ENCODE data around the gene TMEM178A. TPM values are rescaled to one million over a fixed set of nuclear protein-coding genes. Genes with fewer than 3 reads are reported as not detected.
"Not testable (repeated sequence)": the region's sequence is repeated elsewhere in the genome, so short reads cannot be mapped to it uniquely, and the experiment has no call there.

TMEM178A gene
- total and polyA plus RNA-seq, 2 donors (not counting 1 experiment from before 2014, with no cell fraction given) = 0.69 to 0.99 TPM

GRCh38 chr2:39649511-39649910 is 16.2 kb upstream of the TMEM178A start:
- Histone ChIP-seq H3K36me3 (replicated peaks in 1 of 2; ENCODE audit: control extremely low read depth in 1 of 2, control insufficient read depth in 1 of 2, extremely low read depth in 1 of 2, insufficient read depth in 2 of 2, low read length in 1 of 2) (no peaks in the 10 kb centered on the region), H3K4me3 (ENCODE audit: control extremely low read depth in 1 of 5, extremely low read depth in 1 of 5, insufficient read depth in 1 of 5, low read depth in 2 of 5, low read length in 4 of 5) (no peak overlapping the region), H3K9me3 (ENCODE audit: control extremely low read depth in 1 of 3, control insufficient read depth in 2 of 3, insufficient read depth in 1 of 3, low read length in 2 of 3) (no peaks in the 10 kb centered on the region), H3K27ac (ENCODE audit: low read length in 2 of 2) (no peak overlapping the region), H4K20me1 (ENCODE audit: control insufficient read depth, insufficient read depth, low read length, poor library complexity, severe bottlenecking) (no peaks in the 10 kb centered on the region), H3K9ac (ENCODE audit: low read length) (no peak overlapping the region), H2AFZ (ENCODE audit: insufficient read depth, low read depth, low read length, poor library complexity, severe bottlenecking) (no peak overlapping the region), H3K4me2 (replicated peaks; ENCODE audit: low read depth, low read length, poor library complexity, severe bottlenecking) (no peak overlapping the region), H3K4me1 (ENCODE audit: control insufficient read depth in 2 of 2, insufficient read depth in 2 of 2, low read length in 2 of 2) (no peaks in the 10 kb centered on the region), H3K27me3 (replicated peaks in 1 of 4; ENCODE audit: control extremely low read depth in 1 of 4, control insufficient read depth in 3 of 4, insufficient read depth in 4 of 4, low read length in 3 of 4) (no peaks in the 10 kb centered on the region), H3K79me2 (ENCODE audit: control insufficient read depth, insufficient read depth, low read length) (no peaks in the 10 kb centered on the region)
- Mint-ChIP-seq H3K27me3 (peaks cover 9% of the 10 kb centered on the region), H3K4me1 (no peaks in the 10 kb centered on the region), H3K9me3 (ENCODE audit: insufficient read depth) (peaks cover 2% of the 10 kb centered on the region), H3K4me3 (no peak overlapping the region), H3K27ac (no peak overlapping the region)
- no CpG with 5 or more reads among the region's 2 CpGs for WGBS (ENCODE audit: insufficient coverage)
- TF ChIP-seq CTCF (IDR thresholded peaks at IDR 0.05) (no peak), EZH2 (IDR thresholded peaks at IDR 0.05; ENCODE audit: borderline replicate concordance, insufficient read depth, low read depth, low read length, poor library complexity, severe bottlenecking) (no peak)
- no peak for ATAC-seq (ENCODE audit: low read depth)
- no peak for DNase-seq
- intact Hi-C loops (cut with micrococcal nuclease) = no loop called here
- ChIA-PET CTCF (no interaction called here), POLR2A (no interaction called here)

- no peak overlapping the region for H2AFZ ChIP-seq (ENCODE audit: insufficient read depth, low read depth, low read length, poor library complexity, severe bottlenecking)
- no CpG with 5 or more reads among the region's 3 CpGs for WGBS (ENCODE audit: insufficient coverage)
- H3K36me3 ChIP-seq (replicated peaks in 1 of 2; ENCODE audit: control extremely low read depth in 1 of 2, control insufficient read depth in 1 of 2, extremely low read depth in 1 of 2, insufficient read depth in 2 of 2, low read length in 1 of 2) = no peaks in the 10 kb centered on the region
- H3K9ac ChIP-seq (ENCODE audit: low read length) = no peak overlapping the region
- no peak for ATAC-seq (ENCODE audit: low read depth)
- TF ChIP-seq EZH2 (IDR thresholded peaks at IDR 0.05; ENCODE audit: borderline replicate concordance, insufficient read depth, low read depth, low read length, poor library complexity, severe bottlenecking) (no peak), CTCF (IDR thresholded peaks at IDR 0.05) (no peak)
- no peak overlapping the region for H3K4me2 ChIP-seq (replicated peaks; ENCODE audit: low read depth, low read length, poor library complexity, severe bottlenecking)
- Mint-ChIP-seq H3K4me3 (no peak overlapping the region), H3K4me1 (no peaks in the 10 kb centered on the region), H3K9me3 (ENCODE audit: insufficient read depth) (peaks cover 2% of the 10 kb centered on the region), H3K27ac (no peak overlapping the region), H3K27me3 (peaks cover 9% of the 10 kb centered on the region)
- no peaks in the 10 kb centered on the region for H3K79me2 ChIP-seq (ENCODE audit: control insufficient read depth, insufficient read depth, low read length)
- H3K27me3 ChIP-seq (replicated peaks in 1 of 4; ENCODE audit: control extremely low read depth in 1 of 4, control insufficient read depth in 3 of 4, insufficient read depth in 4 of 4, low read length in 3 of 4) = no peaks in the 10 kb centered on the region
- H3K27ac ChIP-seq (ENCODE audit: low read length in 2 of 2) = no peak overlapping the region
- H3K9me3 ChIP-seq (ENCODE audit: control extremely low read depth in 1 of 3, control insufficient read depth in 2 of 3, insufficient read depth in 1 of 3, low read length in 2 of 3) = no peaks in the 10 kb centered on the region
- no peaks in the 10 kb centered on the region for H3K4me1 ChIP-seq (ENCODE audit: control insufficient read depth in 2 of 2, insufficient read depth in 2 of 2, low read length in 2 of 2)
- ChIA-PET POLR2A (no interaction called here), CTCF (no interaction called here)
- no peaks in the 10 kb centered on the region for H4K20me1 ChIP-seq (ENCODE audit: control insufficient read depth, insufficient read depth, low read length, poor library complexity, severe bottlenecking)
- H3K4me3 ChIP-seq (ENCODE audit: control extremely low read depth in 1 of 5, extremely low read depth in 1 of 5, insufficient read depth in 1 of 5, low read depth in 2 of 5, low read length in 4 of 5) = no peak overlapping the region
- intact Hi-C loops (cut with micrococcal nuclease) = no loop called here
- DNase-seq = no peak
Observed at GRCh38 chr2:39650468-39650867, 15.2 kb upstream of the TMEM178A start.

- H3K27ac Mint-ChIP-seq; POLR2A ChIA-PET; DNase-seq; H3K4me3 Mint-ChIP-seq; H3K9me3 ChIP-seq (ENCODE audit: control extremely low read depth in 1 of 3, control insufficient read depth in 2 of 3, insufficient read depth in 1 of 3, low read length in 2 of 3); H3K4me1 ChIP-seq (ENCODE audit: control insufficient read depth in 2 of 2, insufficient read depth in 2 of 2, low read length in 2 of 2); H3K36me3 ChIP-seq (replicated peaks in 1 of 2; ENCODE audit: control extremely low read depth in 1 of 2, control insufficient read depth in 1 of 2, extremely low read depth in 1 of 2, insufficient read depth in 2 of 2, low read length in 1 of 2); H3K4me3 ChIP-seq (ENCODE audit: control extremely low read depth in 1 of 5, extremely low read depth in 1 of 5, insufficient read depth in 1 of 5, low read depth in 2 of 5, low read length in 4 of 5); H3K9me3 Mint-ChIP-seq (ENCODE audit: insufficient read depth); H3K4me2 ChIP-seq (replicated peaks; ENCODE audit: low read depth, low read length, poor library complexity, severe bottlenecking); H2AFZ ChIP-seq (ENCODE audit: insufficient read depth, low read depth, low read length, poor library complexity, severe bottlenecking); ATAC-seq (ENCODE audit: low read depth); H3K27ac ChIP-seq (ENCODE audit: low read length in 2 of 2); H3K27me3 ChIP-seq (replicated peaks in 1 of 4; ENCODE audit: control extremely low read depth in 1 of 4, control insufficient read depth in 3 of 4, insufficient read depth in 4 of 4, low read length in 3 of 4); H3K9ac ChIP-seq (ENCODE audit: low read length); H4K20me1 ChIP-seq (ENCODE audit: control insufficient read depth, insufficient read depth, low read length, poor library complexity, severe bottlenecking); H3K4me1 Mint-ChIP-seq; CTCF ChIA-PET; H3K79me2 ChIP-seq (ENCODE audit: control insufficient read depth, insufficient read depth, low read length); intact Hi-C loops (cut with micrococcal nuclease): not testable (repeated sequence)
- peaks cover 15% of the 10 kb centered on the region for H3K27me3 Mint-ChIP-seq
- no CpG with 5 or more reads among the region's 2 CpGs for WGBS (ENCODE audit: insufficient coverage)
Observed at GRCh38 chr2:39656215-39656614, 9.5 kb upstream of the TMEM178A start.

Data from B cell (primary cell).